Activated T-helper 1 cell treated with anti-CD3 and anti-CD28 coated beads, Interleukin-12 subunit alpha, Interleukin-12 subunit beta, Interleukin-2, Interleukin-4 antibody, amounts not matched to agents 30 ng/mL and 10 ng/mL and 1 ng/mL, durations not matched to agents 14 hours and 24 hours and 36 hours (primary cell): Measurements from ENCODE around the gene FAM240A. TPM values are rescaled to one million over a fixed set of nuclear protein-coding genes. Genes with fewer than 3 reads are reported as not detected.

ENCODE experiments used
- DNase-seq: peaks from one replicate; pipeline ENCODE4 v3.0.0; 2021; ENCODE audit warnings: low spot score
- H3K27ac Mint-ChIP-seq: one replicate; pipeline ENCODE4 v1.8.0; 2021; ENCODE audit warnings: mild to moderate bottlenecking, mixed read lengths
- H3K27me3 Mint-ChIP-seq: one replicate; pipeline ENCODE4 v1.8.0; 2022; ENCODE audit warnings: mild to moderate bottlenecking, moderate library complexity, mixed read lengths; ENCODE audit not compliant: insufficient read depth
- H3K36me3 Mint-ChIP-seq: one replicate; pipeline ENCODE4 v1.8.0; 2021; ENCODE audit warnings: low read depth, mixed read lengths
- H3K4me1 Mint-ChIP-seq: one replicate; pipeline ENCODE4 v1.8.0; 2021; ENCODE audit warnings: low read depth, mixed read lengths
- H3K4me3 Mint-ChIP-seq: one replicate; pipeline ENCODE4 v1.8.0; 2021; ENCODE audit warnings: mild to moderate bottlenecking, moderate library complexity, mixed read lengths
- H3K9me3 Mint-ChIP-seq: one replicate; pipeline ENCODE4 v1.8.0; 2021; ENCODE audit warnings: mixed read lengths
- intact Hi-C: fragments of 100-400 bp; cut with micrococcal nuclease; formaldehyde crosslinking; loops from one replicate; pipeline ENCODE4 v1.15.1; 2024
- total RNA-seq: library from RNA; stranded (reverse); gene quantifications from 2 replicates; pipeline ENCODE4 v1.2.3, GENCODE V29; 2022

FAM240A gene
- total RNA-seq, 1 donor from 2014 or later: not detected

- DNase-seq: no peak
- Mint-ChIP-seq H3K27ac (no peak overlapping the region), H3K4me3 (no peak overlapping the region), H3K4me1 (no peaks in the 10 kb centered on the region), H3K36me3 (no peaks in the 10 kb centered on the region), H3K9me3 (no peaks in the 10 kb centered on the region), H3K27me3 (peaks cover 25% of the 10 kb centered on the region)
- intact Hi-C loops: no loop called here
Observed at GRCh38 chr3:46595819-46596314, 16.5 kb upstream of the FAM240A start.

GRCh38 chr3:46599590-46599989, 12.7 kb upstream of the FAM240A start:
- H3K36me3 Mint-ChIP-seq: no peaks in the 10 kb centered on the region
- intact Hi-C loops: no loop called here
- no peak for DNase-seq
- H3K4me3 Mint-ChIP-seq: no peak overlapping the region
- H3K4me1 Mint-ChIP-seq: no peaks in the 10 kb centered on the region
- H3K27ac Mint-ChIP-seq: no peak overlapping the region
- H3K9me3 Mint-ChIP-seq: no peaks in the 10 kb centered on the region
- peaks cover 12% of the 10 kb centered on the region for H3K27me3 Mint-ChIP-seq

- peaks cover 8% of the 10 kb centered on the region for H3K27me3 Mint-ChIP-seq
- no peaks in the 10 kb centered on the region for H3K9me3 Mint-ChIP-seq
- H3K4me1 Mint-ChIP-seq: no peaks in the 10 kb centered on the region
- no peak overlapping the region for H3K4me3 Mint-ChIP-seq
- intact Hi-C loops: no loop called here
- H3K36me3 Mint-ChIP-seq: no peaks in the 10 kb centered on the region
- H3K27ac Mint-ChIP-seq: no peak overlapping the region
- DNase-seq: no peak
Observed at GRCh38 chr3:46603446-46604046, 8.8 kb upstream of the FAM240A start.

GRCh38 chr3:46604127-46604526, 8.2 kb upstream of the FAM240A start:
- Mint-ChIP-seq H3K9me3 (no peaks in the 10 kb centered on the region), H3K27me3 (peaks cover 6% of the 10 kb centered on the region), H3K27ac (no peak overlapping the region), H3K4me1 (no peaks in the 10 kb centered on the region), H3K36me3 (no peaks in the 10 kb centered on the region), H3K4me3 (no peak overlapping the region)
- DNase-seq: no peak
- intact Hi-C loops: no loop called here

- Mint-ChIP-seq H3K9me3 (no peaks in the 10 kb centered on the region), H3K27ac (no peak overlapping the region), H3K4me3 (no peak overlapping the region), H3K36me3 (no peaks in the 10 kb centered on the region), H3K4me1 (no peaks in the 10 kb centered on the region), H3K27me3 (peaks cover 17% of the 10 kb centered on the region)
- intact Hi-C loops: no loop called here
- DNase-seq: no peak
Observed at GRCh38 chr3:46607603-46608028, 4.7 kb upstream of the FAM240A start.

- Mint-ChIP-seq H3K27ac (no peak overlapping the region), H3K27me3 (peaks cover 21% of the 10 kb centered on the region), H3K9me3 (no peaks in the 10 kb centered on the region), H3K36me3 (no peaks in the 10 kb centered on the region), H3K4me1 (no peaks in the 10 kb centered on the region), H3K4me3 (no peak overlapping the region)
- intact Hi-C loops: no loop called here
- DNase-seq: no peak
Observed at GRCh38 chr3:46609212-46609721, 3.1 kb upstream of the FAM240A start.

- Mint-ChIP-seq H3K4me1 (no peaks in the 10 kb centered on the region), H3K27ac (no peak overlapping the region), H3K9me3 (no peaks in the 10 kb centered on the region), H3K27me3 (peaks cover 25% of the 10 kb centered on the region), H3K4me3 (no peak overlapping the region), H3K36me3 (no peaks in the 10 kb centered on the region)
- no peak for DNase-seq
- intact Hi-C loops: no loop called here
Observed at GRCh38 chr3:46609944-46610722, 2.2 kb upstream of the FAM240A start.

- intact Hi-C loops: no loop called here
- H3K4me1 Mint-ChIP-seq: no peaks in the 10 kb centered on the region
- H3K9me3 Mint-ChIP-seq: no peaks in the 10 kb centered on the region
- no peaks in the 10 kb centered on the region for H3K36me3 Mint-ChIP-seq
- H3K4me3 Mint-ChIP-seq: no peak overlapping the region
- H3K27ac Mint-ChIP-seq: no peak overlapping the region
- H3K27me3 Mint-ChIP-seq: peaks cover 29% of the 10 kb centered on the region
- DNase-seq: no peak
Observed at GRCh38 chr3:46613313-46614005, 1.1 kb downstream of the FAM240A start.

GRCh38 chr3:46614431-46614830, 2.1 kb downstream of the FAM240A start:
- Mint-ChIP-seq H3K9me3 (no peaks in the 10 kb centered on the region), H3K27ac (no peak overlapping the region), H3K27me3 (peaks cover 34% of the 10 kb centered on the region), H3K4me3 (no peak overlapping the region), H3K36me3 (no peaks in the 10 kb centered on the region), H3K4me1 (no peaks in the 10 kb centered on the region)
- intact Hi-C loops: no loop called here
- DNase-seq: no peak

GRCh38 chr3:46615050-46615775, 2.9 kb downstream of the FAM240A start:
- no peak for DNase-seq
- Mint-ChIP-seq H3K27ac (no peak overlapping the region), H3K36me3 (no peaks in the 10 kb centered on the region), H3K27me3 (peaks cover 38% of the 10 kb centered on the region), H3K4me3 (no peak overlapping the region), H3K4me1 (no peaks in the 10 kb centered on the region), H3K9me3 (no peaks in the 10 kb centered on the region)
- intact Hi-C loops: no loop called here

GRCh38 chr3:46615976-46616375, 3.7 kb downstream of the FAM240A start:
- H3K4me3 Mint-ChIP-seq: no peak overlapping the region
- no peak overlapping the region for H3K27ac Mint-ChIP-seq
- H3K36me3 Mint-ChIP-seq: no peaks in the 10 kb centered on the region
- no peak for DNase-seq
- H3K9me3 Mint-ChIP-seq: no peaks in the 10 kb centered on the region
- H3K27me3 Mint-ChIP-seq: peaks cover 37% of the 10 kb centered on the region
- no peaks in the 10 kb centered on the region for H3K4me1 Mint-ChIP-seq
- intact Hi-C loops: no loop called here

GRCh38 chr3:46617941-46618340, 5.6 kb downstream of the FAM240A start:
- DNase-seq: no peak
- Mint-ChIP-seq H3K27ac (no peak overlapping the region), H3K36me3 (no peaks in the 10 kb centered on the region), H3K4me1 (no peaks in the 10 kb centered on the region), H3K9me3 (no peaks in the 10 kb centered on the region), H3K4me3 (no peak overlapping the region), H3K27me3 (peaks cover 39% of the 10 kb centered on the region)
- intact Hi-C loops: no loop called here
